Measurements from ENCODE around the gene PRAME.

PRAME gene

DNA sequence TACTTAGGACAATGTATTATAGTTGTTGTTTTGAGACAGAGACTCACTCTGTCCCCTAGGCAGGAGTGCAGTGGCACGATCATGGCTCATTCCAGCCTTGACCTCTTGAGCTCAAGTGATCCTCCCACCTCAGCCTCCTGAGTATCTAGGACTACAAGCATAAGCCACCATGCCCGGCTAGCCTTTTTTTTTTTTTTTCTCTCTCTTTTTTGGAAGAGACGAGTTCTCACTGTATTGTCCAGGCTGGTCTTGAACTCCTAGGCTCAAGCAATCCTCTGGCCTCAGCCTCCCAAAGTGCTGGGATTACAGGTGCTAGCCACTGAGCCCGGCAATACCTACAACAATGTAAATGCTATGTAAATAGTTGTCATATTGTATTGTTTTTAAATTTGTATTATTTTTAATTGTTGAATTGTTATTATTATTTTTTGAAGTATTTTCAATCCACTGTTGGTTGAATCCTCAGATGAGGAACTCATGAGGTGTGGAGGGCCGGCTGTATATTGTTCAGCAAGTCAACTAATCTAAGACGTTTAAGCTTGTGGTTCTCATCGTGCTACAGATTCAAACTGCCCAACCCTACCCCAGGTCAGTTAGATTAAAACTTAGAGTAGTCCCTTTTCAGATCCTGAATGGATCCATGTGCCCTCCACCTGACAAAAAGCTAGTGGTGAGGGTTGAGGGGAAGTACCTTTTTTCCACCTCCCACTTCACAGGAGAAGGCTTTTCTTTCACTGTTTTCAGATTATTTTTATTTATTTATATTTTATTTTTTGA, 27.1 kb downstream of the PRAME start:
- no peak for DNase-seq (ENCODE audit: extremely low read depth, low read depth)
- TF ChIP-seq, protein P1, sequence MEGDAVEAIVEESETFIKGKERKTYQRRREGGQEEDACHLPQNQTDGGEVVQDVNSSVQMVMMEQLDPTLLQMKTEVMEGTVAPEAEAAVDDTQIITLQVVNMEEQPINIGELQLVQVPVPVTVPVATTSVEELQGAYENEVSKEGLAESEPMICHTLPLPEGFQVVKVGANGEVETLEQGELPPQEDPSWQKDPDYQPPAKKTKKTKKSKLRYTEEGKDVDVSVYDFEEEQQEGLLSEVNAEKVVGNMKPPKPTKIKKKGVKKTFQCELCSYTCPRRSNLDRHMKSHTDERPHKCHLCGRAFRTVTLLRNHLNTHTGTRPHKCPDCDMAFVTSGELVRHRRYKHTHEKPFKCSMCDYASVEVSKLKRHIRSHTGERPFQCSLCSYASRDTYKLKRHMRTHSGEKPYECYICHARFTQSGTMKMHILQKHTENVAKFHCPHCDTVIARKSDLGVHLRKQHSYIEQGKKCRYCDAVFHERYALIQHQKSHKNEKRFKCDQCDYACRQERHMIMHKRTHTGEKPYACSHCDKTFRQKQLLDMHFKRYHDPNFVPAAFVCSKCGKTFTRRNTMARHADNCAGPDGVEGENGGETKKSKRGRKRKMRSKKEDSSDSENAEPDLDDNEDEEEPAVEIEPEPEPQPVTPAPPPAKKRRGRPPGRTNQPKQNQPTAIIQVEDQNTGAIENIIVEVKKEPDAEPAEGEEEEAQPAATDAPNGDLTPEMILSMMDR (IDR thresholded peaks at IDR 0.05; ENCODE audit: low read depth, low read length, missing control alignments) = no peak
- H3K4me3 ChIP-seq (replicated peaks; ENCODE audit: low read depth, low read length) = no peak overlapping the region

DNA sequence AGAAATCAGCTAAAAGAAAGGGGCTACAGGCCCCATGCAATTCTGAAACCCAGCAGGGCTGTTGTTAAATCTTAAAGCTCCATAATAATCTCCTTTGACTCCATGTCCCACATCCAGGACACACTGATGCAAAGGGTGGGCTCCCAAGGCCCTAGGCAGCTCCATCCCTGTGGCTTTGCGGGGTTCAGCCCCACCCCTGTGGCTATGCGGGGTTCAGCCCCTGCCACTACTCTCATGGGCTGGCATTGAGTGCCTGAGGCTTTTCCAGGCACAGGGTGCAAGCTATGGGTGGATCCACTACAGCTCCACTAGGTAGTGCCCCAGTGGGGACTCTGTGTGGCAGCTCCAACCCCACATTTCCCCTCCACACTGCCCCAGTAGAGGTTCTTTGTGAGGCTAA, 30.3 kb downstream of the PRAME start:
- no peak for DNase-seq (ENCODE audit: extremely low read depth, low read depth)
- TF ChIP-seq, protein P1 (IDR thresholded peaks at IDR 0.05; ENCODE audit: low read depth, low read length, missing control alignments) = no peak
- H3K4me3 ChIP-seq (replicated peaks; ENCODE audit: low read depth, low read length) = no peak overlapping the region

DNA sequence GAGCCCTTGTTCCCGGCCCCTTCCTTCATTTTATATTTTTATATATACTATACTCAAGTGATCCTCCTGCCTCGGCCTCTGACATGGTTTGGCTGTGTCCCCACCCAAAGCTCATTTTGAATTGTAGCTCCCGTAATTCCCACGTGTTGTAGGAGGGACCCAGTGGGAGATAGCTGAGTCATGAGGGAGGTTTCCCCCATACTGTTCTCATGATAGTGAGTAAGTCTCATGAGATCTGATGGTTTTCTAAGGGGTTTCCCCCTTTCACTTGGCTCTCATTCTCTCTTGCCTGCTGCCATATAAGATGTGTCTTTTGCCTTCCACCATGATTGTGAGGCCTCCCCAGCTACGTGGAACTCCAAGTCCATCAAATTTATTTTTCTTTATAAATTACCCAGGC, 31.8 kb downstream of the PRAME start:
- TF ChIP-seq, protein P1 (IDR thresholded peaks at IDR 0.05; ENCODE audit: low read depth, low read length, missing control alignments) = no peak
- H3K4me3 ChIP-seq (replicated peaks; ENCODE audit: low read depth, low read length) = no peak overlapping the region
- no peak for DNase-seq (ENCODE audit: extremely low read depth, low read depth)

DNA sequence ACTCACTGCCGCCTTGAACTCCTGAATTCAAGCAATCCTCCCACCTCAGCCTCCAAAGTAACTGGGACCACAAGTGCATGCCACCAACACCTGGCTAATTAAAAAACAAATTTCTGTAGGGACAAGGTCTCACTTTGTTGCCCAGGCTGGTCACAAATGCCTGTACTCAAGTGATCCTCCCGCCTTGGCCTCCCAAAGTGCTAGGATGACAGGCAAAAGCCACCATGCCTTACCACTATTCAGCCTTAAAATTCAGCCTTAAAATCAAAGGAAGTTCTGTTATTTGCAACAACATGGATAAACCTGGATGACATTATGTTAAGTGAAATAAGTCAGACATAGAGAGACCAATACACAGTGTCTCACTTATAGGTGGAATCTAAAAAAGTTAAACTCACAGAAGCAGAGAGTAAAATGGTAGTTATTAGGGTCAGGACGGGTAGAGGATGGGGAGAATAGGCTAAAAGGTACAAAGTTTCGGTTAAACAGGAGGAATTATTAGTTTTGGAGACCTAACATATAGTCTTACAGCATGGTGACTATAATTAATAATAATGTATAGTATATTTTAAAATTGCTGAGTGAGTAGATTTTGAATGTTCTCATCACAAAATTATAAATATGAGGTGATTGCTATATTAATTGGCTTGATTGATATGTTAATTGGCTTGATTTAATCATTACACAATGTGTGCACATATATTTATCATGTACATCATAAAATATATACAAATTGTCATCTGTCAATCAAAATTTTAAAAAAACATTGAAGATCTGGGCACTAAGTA, 32.7 kb downstream of the PRAME start:
- TF ChIP-seq, protein P1 (IDR thresholded peaks at IDR 0.05; ENCODE audit: low read depth, low read length, missing control alignments) = no peak
- H3K4me3 ChIP-seq (replicated peaks; ENCODE audit: low read depth, low read length) = no peak overlapping the region
- DNase-seq (ENCODE audit: extremely low read depth, low read depth) = no peak

DNA sequence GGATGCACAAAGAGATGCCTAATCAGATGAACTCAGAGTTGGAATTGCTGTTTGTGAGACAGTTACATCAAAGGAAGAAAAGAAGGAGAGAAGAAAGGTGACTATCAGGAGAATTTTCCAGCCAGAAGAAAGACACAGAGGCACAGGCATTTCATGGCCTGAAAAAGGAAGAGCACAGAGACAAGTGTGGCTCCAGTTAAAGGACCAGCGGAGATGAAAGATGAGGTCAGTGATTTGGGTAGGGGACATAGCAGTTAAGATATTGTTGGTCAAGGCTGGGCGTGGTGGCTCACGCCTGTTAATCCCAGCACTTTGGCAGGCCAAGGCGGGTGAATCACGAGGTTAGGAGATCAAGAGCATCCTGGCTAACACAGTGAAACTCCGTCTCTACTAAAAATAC, 35.6 kb downstream of the PRAME start:
- no peak for DNase-seq (ENCODE audit: extremely low read depth, low read depth)
- TF ChIP-seq, protein P1 (IDR thresholded peaks at IDR 0.05; ENCODE audit: low read depth, low read length, missing control alignments) = no peak
- no peak overlapping the region for H3K4me3 ChIP-seq (replicated peaks; ENCODE audit: low read depth, low read length)

DNA sequence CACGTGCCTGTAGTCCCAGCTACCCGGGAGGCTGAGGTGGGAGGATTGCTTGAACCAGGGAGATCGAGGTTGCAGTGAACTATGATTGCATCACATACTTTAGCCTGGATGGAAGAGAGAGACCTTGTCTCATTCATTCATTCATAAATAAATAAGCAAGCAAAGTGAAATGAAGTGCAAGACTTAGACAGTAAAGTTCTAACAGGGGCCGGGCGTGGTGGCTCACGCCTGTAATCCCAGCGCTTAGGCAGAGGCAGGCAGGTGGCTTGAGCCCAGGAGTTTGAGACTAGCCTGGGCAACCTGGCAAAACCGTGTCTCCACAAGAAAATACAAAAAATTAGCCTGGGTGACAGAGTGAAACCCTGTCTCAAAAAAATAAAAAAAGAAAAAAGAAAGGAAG, 37.4 kb downstream of the PRAME start:
- TF ChIP-seq, protein P1 (IDR thresholded peaks at IDR 0.05; ENCODE audit: low read depth, low read length, missing control alignments) = no peak
- no peak overlapping the region for H3K4me3 ChIP-seq (replicated peaks; ENCODE audit: low read depth, low read length)
- no peak for DNase-seq (ENCODE audit: extremely low read depth, low read depth)

Measured in HFF-Myc (cell line).